Measurements from ENCODE around the gene GPA33.
A peak's percentile ranks its signal among the peaks of the same experiment; 100 is the strongest.

- TF ChIP-seq CTCF (IDR thresholded peaks at IDR 0.05): peak in 1 of 4 experiments; percentile 7
- no peak for TF ChIP-seq POLR2A (IDR thresholded peaks at IDR 0.05)
These were observed 29.8 kb downstream of the GPA33 start for GRCh38 chr1:167060141-167061072.

All from uterus (tissue), 2 donors.